ENCODE results near the gene CDCP2.

Gene CDCP2

DNA sequence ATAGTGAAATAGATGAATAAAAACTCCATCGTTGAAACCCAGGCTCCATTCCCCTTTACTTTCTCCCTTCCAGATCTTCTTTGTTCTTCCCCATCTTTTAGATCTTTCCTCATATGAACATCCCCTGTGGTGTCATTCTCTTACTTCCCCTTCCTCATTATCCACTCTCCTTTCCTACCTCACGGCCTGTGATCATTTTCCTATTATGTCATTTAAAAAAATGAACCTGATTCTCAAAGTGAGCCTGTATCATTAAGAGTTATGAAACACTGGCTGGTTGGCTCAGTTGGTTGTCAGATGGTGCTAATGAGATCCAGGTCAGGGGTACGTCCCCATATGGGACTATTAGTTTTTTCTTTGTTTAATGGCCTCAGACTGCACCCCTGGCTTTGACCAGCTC, 61.1 kb downstream of the CDCP2 start:
- DNase-seq (ENCODE audit: low spot score) = no peak

DNA sequence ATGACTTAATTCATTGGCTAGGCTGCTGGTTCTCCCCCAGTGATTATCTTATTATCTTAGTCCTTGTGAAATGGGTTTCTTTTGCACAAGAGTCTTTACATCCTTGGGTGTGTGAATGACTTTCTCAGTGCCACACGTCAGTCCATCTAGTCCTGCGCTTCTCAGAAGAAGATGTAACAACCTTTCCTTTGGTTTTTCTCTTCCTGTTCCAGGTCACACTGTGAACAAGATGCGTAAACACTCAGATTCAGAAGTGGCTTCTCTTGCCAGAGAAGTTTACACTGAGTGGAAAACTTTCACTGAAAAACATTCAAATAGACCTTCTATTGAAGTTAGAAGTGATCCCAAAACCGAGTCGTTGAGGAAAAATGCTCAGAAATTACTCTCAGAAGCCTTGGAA, 64.4 kb downstream of the CDCP2 start:
- no peak for DNase-seq (ENCODE audit: low spot score)

DNA sequence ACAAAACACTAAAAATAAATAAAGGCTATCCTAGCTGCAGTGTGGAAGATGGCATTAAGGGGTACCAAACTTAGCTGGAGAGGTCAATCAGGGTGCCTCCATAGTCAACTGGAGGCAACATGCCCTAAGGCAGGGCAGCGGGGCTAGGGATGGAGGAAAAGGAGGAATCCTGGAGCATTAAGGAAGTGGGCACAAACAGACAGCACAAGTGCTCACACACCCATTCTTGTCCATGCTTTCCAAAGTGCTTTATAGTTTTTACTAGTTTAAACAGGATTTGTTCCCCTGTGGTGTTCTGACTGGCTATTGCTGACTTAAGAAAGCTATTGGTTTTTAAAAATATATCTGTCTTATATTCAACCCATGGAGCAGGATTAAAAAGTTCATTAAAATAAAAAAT, 66.0 kb downstream of the CDCP2 start:
- no peak for DNase-seq (ENCODE audit: low spot score)

DNA sequence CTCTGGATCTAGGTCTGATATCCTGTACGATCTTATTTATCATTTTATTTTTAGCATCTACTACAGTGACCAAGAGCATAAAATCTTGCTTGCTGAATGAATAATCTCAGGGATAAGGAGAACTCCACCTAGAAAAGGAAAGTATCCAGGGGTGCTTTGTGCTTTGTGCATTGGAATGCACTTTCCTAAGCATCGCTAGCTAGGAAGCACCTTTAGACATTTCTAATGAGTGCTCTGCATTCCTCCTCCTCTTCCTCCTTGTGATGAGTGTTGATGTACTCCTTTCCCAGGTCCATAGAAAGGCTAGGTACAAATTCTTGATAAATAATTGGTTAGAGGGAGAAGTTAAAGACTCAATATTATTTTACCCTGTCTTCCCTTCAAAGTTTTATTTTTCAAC, 68.0 kb downstream of the CDCP2 start:
- DNase-seq (ENCODE audit: low spot score) = no peak
